Rectal smooth muscle tissue (tissue), 1 donor: ENCODE results near the gene LRRC8E.

Experiments used
- H3K27ac ChIP-seq: one replicate; pipeline ENCODE4 v1.7.0; 2013; ENCODE audit warnings: low read depth, low read length, inconsistent platforms
- H3K27me3 ChIP-seq: one replicate; pipeline ENCODE4 v1.7.0; 2013; ENCODE audit warnings: low read length; ENCODE audit not compliant: control insufficient read depth, insufficient read depth
- H3K36me3 ChIP-seq: one replicate; pipeline ENCODE4 v1.7.0; 2013; ENCODE audit warnings: low read length; ENCODE audit not compliant: control insufficient read depth, insufficient read depth
- H3K4me1 ChIP-seq: one replicate; pipeline ENCODE4 v1.7.0; 2013; ENCODE audit warnings: low read length; ENCODE audit not compliant: control insufficient read depth, insufficient read depth
- H3K4me3 ChIP-seq: one replicate; pipeline ENCODE4 v1.7.0; 2013; ENCODE audit warnings: low read length
- H3K9ac ChIP-seq: one replicate; pipeline ENCODE4 v1.7.0; 2013; ENCODE audit warnings: low read length

Gene LRRC8E

DNA sequence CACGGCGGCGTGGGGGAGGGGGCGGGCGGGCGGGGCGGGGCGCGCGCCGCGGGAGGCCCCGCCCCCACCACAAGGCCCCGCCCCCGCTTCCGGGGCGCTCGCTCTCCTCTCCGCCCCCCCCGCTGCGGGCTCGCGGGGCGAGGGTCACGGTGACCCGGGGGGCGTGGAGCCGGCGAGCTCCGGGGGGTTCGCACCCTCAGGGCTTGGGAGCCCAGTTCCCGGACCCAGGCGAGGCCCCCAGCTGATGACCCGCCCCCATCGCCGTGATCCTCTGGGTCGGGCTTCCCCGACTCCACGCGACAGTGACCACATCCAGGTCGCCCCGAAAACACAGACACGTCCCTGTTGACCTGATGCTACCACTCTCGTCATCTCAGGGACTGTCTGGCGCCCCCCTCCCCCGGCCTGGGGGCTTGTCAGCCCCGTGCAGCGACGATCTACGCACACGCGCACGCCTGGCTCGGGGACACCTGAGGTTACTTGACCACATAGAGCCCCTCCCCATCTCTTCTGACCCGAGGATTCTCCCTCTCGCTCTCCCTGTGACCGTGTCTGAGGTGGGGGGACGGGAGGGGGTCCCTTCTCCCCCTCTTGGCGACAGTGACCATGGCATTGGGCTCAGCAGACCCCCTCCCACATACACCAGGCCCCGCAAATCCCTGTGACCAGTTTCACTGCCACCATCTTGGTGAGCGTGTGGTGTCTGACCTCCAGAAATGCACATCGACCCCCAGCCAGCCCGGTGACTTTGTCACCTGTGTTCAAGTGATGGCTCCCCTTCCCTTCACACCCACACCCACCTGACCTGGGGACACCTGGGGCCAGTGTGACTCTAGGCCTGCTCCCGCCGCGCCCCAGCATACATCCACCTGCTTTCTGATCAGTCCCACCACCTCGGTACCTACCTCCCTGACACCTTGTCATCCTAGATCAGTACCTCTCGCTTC is 16.0 kb downstream of the LRRC8E start:
- peak overlapping the region; percentile 46 for H3K9ac ChIP-seq
- peak overlapping the region; percentile 82 for H3K27ac ChIP-seq
- H3K27me3 ChIP-seq: no peaks in the 10 kb centered on the region
- H3K4me1 ChIP-seq: peaks cover 16% of the 10 kb centered on the region
- peak overlapping the region; percentile 81 for H3K4me3 ChIP-seq
- no peaks in the 10 kb centered on the region for H3K36me3 ChIP-seq

DNA sequence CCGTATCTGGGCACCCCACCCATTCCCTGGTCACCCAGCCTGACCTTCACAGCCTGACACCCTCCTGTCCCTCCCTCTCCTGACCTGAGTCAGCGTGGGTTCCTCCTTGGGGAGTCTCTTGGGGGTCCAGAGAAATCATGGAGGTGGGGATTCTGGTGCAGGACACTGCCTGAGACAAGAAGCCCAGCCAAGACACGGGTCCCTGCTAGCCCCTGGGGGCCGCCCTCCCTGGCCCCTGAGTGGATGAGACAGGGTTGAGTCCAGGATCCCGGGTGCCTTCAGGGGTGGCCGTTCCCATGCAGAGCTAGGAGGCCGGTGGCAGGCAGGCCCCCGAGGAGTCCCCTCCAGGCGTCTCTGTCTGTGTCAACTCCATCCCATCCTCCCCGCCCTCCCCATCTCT is 17.0 kb downstream of the LRRC8E start:
- H3K4me1 ChIP-seq: peaks cover 16% of the 10 kb centered on the region
- H3K36me3 ChIP-seq: peaks cover under 1% of the 10 kb centered on the region
- peak overlapping the region; percentile 81 for H3K4me3 ChIP-seq
- no peaks in the 10 kb centered on the region for H3K27me3 ChIP-seq
- no peak overlapping the region for H3K9ac ChIP-seq
- no peak overlapping the region for H3K27ac ChIP-seq

DNA sequence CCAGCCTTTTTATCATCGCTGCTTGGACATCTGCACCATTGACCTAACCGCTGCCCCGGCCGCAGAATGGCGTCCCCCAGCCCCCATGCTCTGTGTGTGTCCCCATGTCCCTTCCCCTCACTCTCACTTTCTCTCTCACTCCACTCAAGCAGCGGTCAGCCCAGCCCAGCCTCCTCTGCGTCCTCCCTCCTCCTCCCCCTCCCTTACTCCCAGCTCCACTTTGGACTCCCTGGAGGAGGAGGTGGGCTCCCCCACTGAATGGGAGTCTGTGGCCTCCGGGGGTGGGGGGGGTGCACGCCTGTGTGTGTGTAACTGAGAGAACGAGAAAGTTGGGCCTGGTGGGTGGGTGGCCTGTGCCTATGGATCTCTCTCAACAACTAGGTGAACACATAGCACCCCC is 17.5 kb downstream of the LRRC8E start:
- H3K27ac ChIP-seq: no peak overlapping the region
- H3K36me3 ChIP-seq: peaks cover 6% of the 10 kb centered on the region
- no peak overlapping the region for H3K4me3 ChIP-seq
- no peaks in the 10 kb centered on the region for H3K27me3 ChIP-seq
- H3K9ac ChIP-seq: no peak overlapping the region
- peaks cover 16% of the 10 kb centered on the region for H3K4me1 ChIP-seq

DNA sequence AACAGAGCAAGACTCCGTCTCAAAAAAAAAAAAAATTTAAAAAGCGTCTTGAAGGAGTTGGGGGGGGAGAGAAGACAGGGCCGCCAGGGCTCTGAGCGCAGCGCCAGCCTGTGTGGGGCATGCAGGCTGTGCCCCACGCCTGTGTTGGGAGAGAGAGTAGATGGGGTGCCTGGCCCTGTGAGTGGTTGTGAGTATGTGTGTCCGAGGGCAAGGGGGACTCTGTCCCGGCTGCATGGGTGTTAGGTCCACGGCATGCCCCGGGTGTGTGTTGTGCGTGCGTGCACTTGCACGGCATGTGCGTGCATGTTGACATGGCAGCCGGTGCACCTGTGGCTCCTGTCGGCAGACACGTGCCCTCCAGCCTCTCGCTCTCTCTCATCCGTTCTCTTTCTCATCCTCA is 18.8 kb downstream of the LRRC8E start:
- H3K9ac ChIP-seq: no peak overlapping the region
- peaks cover 11% of the 10 kb centered on the region for H3K36me3 ChIP-seq
- no peak overlapping the region for H3K4me3 ChIP-seq
- H3K27ac ChIP-seq: no peak overlapping the region
- peaks cover 16% of the 10 kb centered on the region for H3K4me1 ChIP-seq
- H3K27me3 ChIP-seq: no peaks in the 10 kb centered on the region

DNA sequence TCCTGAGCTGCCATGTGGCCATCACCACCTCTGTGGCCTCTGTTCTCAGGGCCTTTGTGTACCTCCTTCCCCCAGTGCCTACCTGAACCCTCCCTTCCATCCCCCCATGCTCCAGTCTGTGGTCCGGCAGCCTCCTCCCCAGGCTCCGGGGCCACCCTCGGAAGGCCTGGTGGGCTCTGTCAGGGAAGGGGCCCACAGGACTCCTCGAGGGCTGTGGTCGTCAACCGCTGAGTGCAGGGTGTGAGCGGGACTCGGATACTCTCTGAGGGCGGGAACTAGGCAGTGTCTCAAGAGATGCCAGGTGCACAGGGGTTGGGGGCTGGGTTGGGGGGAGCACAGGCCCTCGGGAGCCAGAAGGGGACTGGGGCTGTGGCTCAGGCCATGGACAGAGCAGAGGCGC is 19.2 kb downstream of the LRRC8E start:
- H3K4me1 ChIP-seq: peaks cover 16% of the 10 kb centered on the region
- H3K36me3 ChIP-seq: peaks cover 12% of the 10 kb centered on the region

DNA sequence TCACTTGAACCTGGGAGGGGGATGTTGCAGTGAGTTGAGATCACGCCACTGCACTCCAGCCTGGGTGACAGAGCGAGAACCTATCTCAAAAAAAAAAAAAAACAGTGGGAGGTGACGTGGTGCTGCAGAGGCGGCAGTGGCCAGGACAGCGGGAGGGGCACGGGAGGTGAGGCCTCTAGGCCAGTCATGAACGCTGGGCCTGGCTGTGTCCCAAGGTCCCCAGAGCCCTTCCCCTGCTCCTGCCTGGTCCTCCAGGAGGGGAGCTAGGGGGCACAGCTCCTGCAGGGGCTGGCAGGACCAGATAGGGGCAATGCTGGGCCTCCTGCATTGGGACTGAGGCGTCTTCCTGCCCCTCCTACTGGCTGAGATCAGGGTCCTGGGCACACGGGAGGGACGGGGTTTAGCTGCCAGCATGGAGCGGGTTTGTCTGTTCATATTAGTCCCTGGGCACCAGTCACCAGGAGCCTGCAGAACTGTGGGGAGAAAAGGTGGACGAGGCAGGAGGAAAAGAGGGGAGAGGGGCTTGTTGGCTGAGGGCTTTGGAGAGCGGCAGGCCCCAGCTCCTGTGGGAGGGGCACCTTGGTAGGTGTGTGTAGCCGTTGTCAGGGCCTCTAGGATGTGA is 19.9 kb downstream of the LRRC8E start:
- Histone ChIP-seq H3K4me3 (no peak overlapping the region), H3K27me3 (peaks cover 2% of the 10 kb centered on the region), H3K4me1 (peaks cover 11% of the 10 kb centered on the region), H3K36me3 (peaks cover 15% of the 10 kb centered on the region), H3K27ac (no peak overlapping the region), H3K9ac (no peak overlapping the region)

More for the DNA sequence above, 19.2 kb downstream of the LRRC8E start:
- Histone ChIP-seq H3K27me3 (no peaks in the 10 kb centered on the region), H3K9ac (no peak overlapping the region), H3K4me3 (no peak overlapping the region), H3K27ac (no peak overlapping the region)

DNA sequence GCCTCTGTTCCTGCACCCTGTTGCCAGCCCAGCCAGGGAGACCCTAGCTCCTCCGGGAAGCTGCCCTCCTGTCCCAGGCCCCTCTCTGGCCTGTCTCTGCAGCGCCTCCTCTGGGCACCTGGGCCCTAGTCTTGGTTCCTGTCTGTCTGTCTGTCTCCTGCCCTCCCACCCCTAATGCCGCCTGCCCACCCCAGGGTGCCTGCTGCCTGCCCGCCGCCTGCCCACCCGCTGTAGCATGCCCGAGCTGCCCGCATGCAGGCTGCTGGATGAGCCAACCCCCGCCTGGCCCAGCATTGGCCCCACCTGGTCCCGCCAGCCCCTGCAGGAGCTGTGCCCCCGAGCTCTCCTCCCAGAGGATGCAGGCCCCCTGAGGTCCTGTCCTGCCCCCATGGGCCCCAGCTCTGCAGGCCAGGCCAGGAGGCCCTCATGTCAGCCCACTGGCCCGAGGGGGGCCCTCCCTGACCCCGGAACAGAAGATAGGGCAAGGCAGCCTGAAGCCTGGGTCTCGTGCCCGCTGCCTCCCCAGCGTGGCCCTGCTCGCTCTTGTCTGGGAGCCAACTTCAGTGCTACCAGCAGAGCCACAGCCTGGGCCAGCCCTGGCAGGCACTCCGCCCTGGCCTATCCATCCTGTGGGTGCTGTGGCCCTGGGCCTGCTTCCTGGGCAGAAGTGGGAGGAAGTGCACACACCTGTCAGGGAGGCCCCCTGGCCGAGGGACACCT is 20.6 kb downstream of the LRRC8E start:
- Histone ChIP-seq H3K27me3 (peaks cover 2% of the 10 kb centered on the region), H3K9ac (no peak overlapping the region), H3K4me3 (no peak overlapping the region), H3K36me3 (peaks cover 15% of the 10 kb centered on the region), H3K27ac (no peak overlapping the region), H3K4me1 (peaks cover 10% of the 10 kb centered on the region)

DNA sequence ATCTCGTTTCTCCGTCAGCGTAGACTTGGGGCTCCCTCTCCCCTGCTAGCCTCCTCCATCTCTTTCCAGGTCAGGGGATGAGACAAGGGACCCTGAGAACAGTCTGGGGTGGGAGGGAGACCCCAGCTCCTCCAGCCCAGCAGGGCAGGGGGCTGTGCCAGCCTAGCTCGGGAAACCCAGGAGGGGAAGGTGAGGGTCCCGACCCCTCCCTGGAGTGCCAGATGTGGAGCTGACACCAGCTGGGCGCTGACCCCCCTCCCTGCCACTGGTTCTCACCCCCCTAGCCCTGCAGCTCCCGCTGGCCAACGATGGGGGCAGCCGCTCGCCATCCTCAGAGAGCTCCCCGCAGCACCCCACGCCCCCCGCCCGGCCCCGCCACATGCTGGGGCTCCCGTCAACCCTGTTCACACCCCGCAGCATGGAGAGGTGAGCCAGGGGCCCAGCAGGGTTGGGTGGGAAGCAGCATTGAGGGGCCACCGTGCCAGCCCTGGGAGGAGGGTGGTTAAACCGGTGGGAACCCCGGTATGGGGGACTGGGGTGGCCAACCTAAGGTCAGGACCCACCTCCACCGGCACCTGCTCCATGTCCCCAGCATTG is 21.3 kb downstream of the LRRC8E start:
- Histone ChIP-seq H3K36me3 (peaks cover 15% of the 10 kb centered on the region), H3K27me3 (peaks cover 2% of the 10 kb centered on the region), H3K4me1 (peaks cover 9% of the 10 kb centered on the region), H3K9ac (no peak overlapping the region), H3K4me3 (no peak overlapping the region), H3K27ac (no peak overlapping the region)

DNA sequence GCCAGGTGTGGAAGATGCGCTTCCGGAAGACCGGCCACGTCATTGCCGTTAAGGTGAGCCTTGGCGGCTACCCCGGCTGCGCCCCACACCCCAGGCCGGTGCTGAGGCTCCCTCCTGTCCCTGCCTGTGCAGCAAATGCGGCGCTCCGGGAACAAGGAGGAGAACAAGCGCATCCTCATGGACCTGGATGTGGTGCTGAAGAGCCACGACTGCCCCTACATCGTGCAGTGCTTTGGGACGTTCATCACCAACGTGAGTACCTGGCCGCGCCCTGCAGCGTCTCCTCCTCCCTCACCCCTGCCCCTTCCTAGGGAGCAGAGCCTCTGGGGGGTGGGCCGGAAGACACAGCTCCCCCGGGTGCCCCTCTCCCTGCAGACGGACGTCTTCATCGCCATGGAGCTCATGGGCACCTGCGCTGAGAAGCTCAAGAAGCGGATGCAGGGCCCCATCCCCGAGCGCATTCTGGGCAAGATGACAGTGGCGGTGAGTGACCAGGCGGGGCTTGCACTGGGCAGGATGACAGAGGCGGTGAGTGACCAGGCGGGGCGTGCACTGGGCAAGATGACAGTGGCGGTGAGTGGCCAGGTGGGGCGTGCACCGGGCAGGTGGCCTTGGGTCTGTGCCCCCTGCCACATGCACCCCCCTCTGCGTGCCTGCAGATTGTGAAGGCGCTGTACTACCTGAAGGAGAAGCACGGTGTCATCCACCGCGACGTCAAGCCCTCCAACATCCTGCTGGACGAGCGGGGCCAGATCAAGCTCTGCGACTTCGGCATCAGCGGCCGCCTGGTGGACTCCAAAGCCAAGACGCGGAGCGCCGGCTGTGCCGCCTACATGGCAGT is 22.2 kb downstream of the LRRC8E start:
- Histone ChIP-seq H3K27ac (no peak overlapping the region), H3K4me3 (no peak overlapping the region), H3K36me3 (peaks cover 15% of the 10 kb centered on the region), H3K27me3 (peaks cover 6% of the 10 kb centered on the region), H3K4me1 (no peaks in the 10 kb centered on the region), H3K9ac (no peak overlapping the region)

DNA sequence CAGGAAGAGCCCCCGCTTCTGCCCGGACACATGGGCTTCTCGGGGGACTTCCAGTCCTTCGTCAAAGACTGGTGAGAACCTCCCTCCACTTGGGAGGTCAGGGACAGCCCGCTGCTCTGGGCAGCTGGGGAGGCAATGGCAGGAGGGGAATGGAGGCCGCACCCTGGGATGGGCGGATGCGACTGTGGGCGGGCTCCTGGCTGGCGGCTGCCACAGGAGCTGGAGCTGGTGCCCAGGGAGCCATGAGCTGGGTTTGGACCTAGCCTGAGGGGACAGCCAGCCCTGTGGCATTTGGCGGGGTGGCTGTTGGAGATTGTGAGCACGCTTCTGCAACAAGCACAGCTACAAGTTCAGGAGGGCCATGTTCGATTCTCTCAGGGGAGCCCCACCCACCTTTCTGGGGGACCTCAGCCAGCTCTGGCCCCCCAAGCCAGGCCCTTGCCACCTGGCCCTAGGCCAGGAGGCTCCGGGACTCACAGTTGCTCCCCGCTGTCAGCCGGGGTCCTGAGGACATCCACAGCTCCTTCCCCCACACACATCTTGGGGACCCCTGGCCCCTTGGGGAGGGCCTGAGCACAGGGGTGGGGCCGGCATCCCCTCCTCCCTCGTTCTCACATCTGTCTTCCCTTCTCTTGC is 23.3 kb downstream of the LRRC8E start:
- Histone ChIP-seq H3K27me3 (peaks cover 11% of the 10 kb centered on the region), H3K9ac (no peak overlapping the region), H3K36me3 (peaks cover 15% of the 10 kb centered on the region), H3K4me3 (no peak overlapping the region), H3K4me1 (no peaks in the 10 kb centered on the region), H3K27ac (no peak overlapping the region)

DNA sequence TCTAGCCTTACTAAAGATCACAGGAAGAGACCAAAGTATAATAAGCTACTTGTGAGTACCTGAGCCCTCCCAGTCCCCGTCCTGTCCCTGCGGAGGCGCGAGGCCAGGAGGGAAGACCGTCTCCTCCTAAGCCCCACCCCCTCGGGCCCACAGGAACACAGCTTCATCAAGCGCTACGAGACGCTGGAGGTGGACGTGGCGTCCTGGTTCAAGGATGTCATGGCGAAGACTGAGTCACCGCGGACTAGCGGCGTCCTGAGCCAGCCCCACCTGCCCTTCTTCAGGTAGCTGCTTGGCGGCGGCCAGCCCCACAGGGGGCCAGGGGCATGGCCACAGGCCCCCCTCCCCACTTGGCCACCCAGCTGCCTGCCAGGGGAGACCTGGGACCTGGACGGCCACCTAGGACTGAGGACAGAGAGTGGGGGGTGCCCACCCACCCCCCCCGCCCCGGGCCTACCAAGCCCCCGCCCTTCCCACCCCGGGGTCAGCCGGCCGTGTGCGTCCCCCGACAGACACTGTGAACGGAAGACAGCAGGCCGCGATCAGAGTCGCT is 23.9 kb downstream of the LRRC8E start:
- no peak overlapping the region for H3K4me3 ChIP-seq
- peaks cover 15% of the 10 kb centered on the region for H3K36me3 ChIP-seq
- no peak overlapping the region for H3K27ac ChIP-seq
- H3K9ac ChIP-seq: no peak overlapping the region
- no peaks in the 10 kb centered on the region for H3K4me1 ChIP-seq
- H3K27me3 ChIP-seq: peaks cover 16% of the 10 kb centered on the region
